ENCODE data around the gene SCAP. TPM values are rescaled to one million over a fixed set of nuclear protein-coding genes. Genes with fewer than 3 reads are reported as not detected.
A peak's percentile ranks its signal among the peaks of the same experiment; 100 is the strongest.

The SCAP gene
- total and polyA plus RNA-seq, 2 of the 13 experiments (the other 11 are each of a cell fraction or from before 2014, with no cell fraction given) = 40.4 to 53.3 TPM

GRCh38 chr3:47366833-47367232, 108.9 kb downstream of the SCAP start:
- H3K79me2 ChIP-seq (ENCODE audit: insufficient read depth, low read length) = no peaks in the 10 kb centered on the region

More at GRCh38 chr3:47366833-47367232, 108.9 kb downstream of the SCAP start:
- ChIA-PET CTCF (ENCODE audit: low intra/inter-chr PET ratio, low total read pairs) (no interaction called here), POLR2A (no interaction called here)
- BruUV-seq (replicated peaks) = no TSS peak
- in situ Hi-C loops (cut with HindIII; ENCODE audit: extremely low pct_ligation_motif_present, low pct_unique_long_range_greater_than_20kb) (no loop called here), intact Hi-C loops (cut with micrococcal nuclease; ENCODE audit: unreplicated experiment) (no loop called here)
- Histone ChIP-seq H3K9me3 (ENCODE audit: low read length) (no peaks in the 10 kb centered on the region), H4K20me1 (ENCODE audit: insufficient read depth, low read length) (no peaks in the 10 kb centered on the region), H3K4me3 (replicated peaks in 1 of 3; ENCODE audit: insufficient read depth in 1 of 3, low read depth in 2 of 3, low read length in 3 of 3) (no peak overlapping the region), H3K27ac (ENCODE audit: extremely low read length, insufficient read depth, low read length) (no peak overlapping the region), H3K9ac (ENCODE audit: insufficient read depth, low read depth, low read length) (no peak overlapping the region), H3K36me3 (replicated peaks in 1 of 2; ENCODE audit: control insufficient read depth in 1 of 2, insufficient read depth in 2 of 2, low read length in 2 of 2) (no peaks in the 10 kb centered on the region), H3K27me3 (ENCODE audit: control insufficient read depth in 1 of 2, insufficient read depth in 2 of 2, low read length in 2 of 2) (peaks cover 0 to 4% of the 10 kb centered on the region in 2 experiments; a peak in 2 of 5 replicates), H2AFZ (ENCODE audit: low read length) (no peak overlapping the region), H3K4me2 (ENCODE audit: low read depth, low read length) (no peak overlapping the region), H3K4me1 (ENCODE audit: insufficient read depth, low read length) (peaks cover 43% of the 10 kb centered on the region)
- 72% methylated on average over 2 of the region's 2 CpGs for WGBS (ENCODE audit: low lambda C conversion rate)
- DNase-seq (ENCODE audit: low spot score) (no peak), FAIRE-seq (no peak), ATAC-seq (no peak)
- TF ChIP-seq ZNF121 (CRISPR knock-in tag; IDR thresholded peaks at IDR 0.05) = peak; percentile 77; the same call in 1 of the 2 replicates
- TF ChIP-seq ZBTB40 (IDR thresholded peaks at IDR 0.05) = no peak
- no peak for TF ChIP-seq ZBTB40 (CRISPR knock-in tag; IDR thresholded peaks at IDR 0.05)

Data from HepG2 (cell line).